DND-41 (cell line): Measurements from ENCODE around the gene SLC13A2.
"Not testable (repeated sequence)": the region's sequence is repeated elsewhere in the genome, so short reads cannot be mapped to it uniquely, and the experiment has no call there.

Source experiments
- ATAC-seq: fragments of 200-7000 bp; cut with Tn5 transposase; 3 replicates; pipeline ENCODE4 v1.9.1; 2021; ENCODE audit warnings: low read depth; ENCODE audit not compliant: insufficient read depth
- DNase-seq: peaks from one replicate; pipeline ENCODE4 v3.0.0-alpha.2; 2020
- H2AFZ ChIP-seq: 2 replicates; pipeline ENCODE4 v1.6.0; 2012; ENCODE audit warnings: low read depth, low read length
- H3K27ac ChIP-seq: 2 replicates; pipeline ENCODE4 v1.5.1; 2012; ENCODE audit warnings: low read length, inconsistent platforms
- H3K27me3 ChIP-seq: fragments of 200-600 bp; sonication (generic); 2 replicates; pipeline ENCODE4 v1.6.0; 2012; ENCODE audit warnings: low read length, mild to moderate bottlenecking, inconsistent platforms; ENCODE audit not compliant: insufficient read depth, poor library complexity
- H3K36me3 ChIP-seq: 2 replicates; pipeline ENCODE4 v1.5.1; 2012; ENCODE audit warnings: low read length, inconsistent platforms; ENCODE audit not compliant: insufficient read depth
- H3K4me1 ChIP-seq: 2 replicates; pipeline ENCODE4 v1.5.1; 2012; ENCODE audit warnings: mild to moderate bottlenecking, low read length; ENCODE audit not compliant: insufficient read depth
- H3K4me2 ChIP-seq: 2 replicates; pipeline ENCODE4 v1.6.0; 2012; ENCODE audit warnings: mild to moderate bottlenecking, moderate library complexity, low read length, inconsistent platforms; ENCODE audit not compliant: insufficient read depth
- H3K4me3 ChIP-seq, 2 experiments: fragments of 200-600 bp in 1 of 2; shearing (Covaris generic) in 1 of 2; 2 replicates each; pipeline ENCODE4 v1.5.1; 2012 to 2016; ENCODE audit warnings: inconsistent platforms in 2 of 2, low read length in 2 of 2, mild to moderate bottlenecking in 2 of 2, low read depth in 1 of 2, moderate library complexity in 1 of 2
- H3K79me2 ChIP-seq: 2 replicates; pipeline ENCODE4 v1.6.0; 2012; ENCODE audit warnings: low read length, inconsistent platforms; ENCODE audit not compliant: insufficient read depth
- H3K9ac ChIP-seq: 2 replicates; pipeline ENCODE4 v1.6.0; 2012; ENCODE audit warnings: low read depth, mild to moderate bottlenecking, inconsistent platforms, low read length, moderate library complexity
- H3K9me3 ChIP-seq: 2 replicates; pipeline ENCODE4 v1.5.1; 2012; ENCODE audit warnings: low read length, moderate library complexity, mild to moderate bottlenecking, inconsistent platforms; ENCODE audit not compliant: insufficient read depth, severe bottlenecking
- H4K20me1 ChIP-seq: 2 replicates; pipeline ENCODE4 v1.6.0; 2012; ENCODE audit warnings: low read length; ENCODE audit not compliant: insufficient read depth
- CTCF ChIP-seq: IDR thresholded peaks from 2 replicates; pipeline ENCODE4 v1.5.1; 2012; ENCODE audit warnings: borderline replicate concordance, low read length, moderate library complexity, mild to moderate bottlenecking; ENCODE audit not compliant: poor library complexity, severe bottlenecking; ENCODE audit errors: extremely low read depth
- EZH2 ChIP-seq: IDR thresholded peaks from 3 replicates; pipeline ENCODE4 v1.6.1; 2012; ENCODE audit warnings: borderline replicate concordance, low read depth, mild to moderate bottlenecking, moderate library complexity, low read length, inconsistent platforms; ENCODE audit not compliant: severe bottlenecking

Gene SLC13A2

GRCh38 chr17:28427371-28427770 lies 46.1 kb upstream of the SLC13A2 start:
- no peak overlapping the region for H2AFZ ChIP-seq
- ATAC-seq: no peak
- no peaks in the 10 kb centered on the region for H3K4me1 ChIP-seq
- H3K36me3 ChIP-seq: no peaks in the 10 kb centered on the region
- no peaks in the 10 kb centered on the region for H3K9me3 ChIP-seq
- no peak for TF ChIP-seq CTCF
- TF ChIP-seq EZH2: no peak
- peaks cover 2% of the 10 kb centered on the region; the same call in 1 of the 2 replicates for H4K20me1 ChIP-seq
- H3K4me2 ChIP-seq: no peak overlapping the region
- no peaks in the 10 kb centered on the region for H3K79me2 ChIP-seq
- H3K4me3 ChIP-seq: no peak overlapping the region
- H3K9ac ChIP-seq: no peak overlapping the region
- H3K27ac ChIP-seq: no peak overlapping the region
- no peak for DNase-seq
- peaks cover 3% of the 10 kb centered on the region for H3K27me3 ChIP-seq

- ATAC-seq, H3K27ac ChIP-seq, H3K4me2 ChIP-seq, H3K27me3 ChIP-seq, H4K20me1 ChIP-seq, H3K36me3 ChIP-seq, DNase-seq, H3K9me3 ChIP-seq, H3K4me3 ChIP-seq, H2AFZ ChIP-seq, H3K9ac ChIP-seq, H3K4me1 ChIP-seq, H3K79me2 ChIP-seq: not testable (repeated sequence)
Measured at GRCh38 chr17:28427982-28428381, 45.5 kb upstream of the SLC13A2 start.

GRCh38 chr17:28433721-28434120 lies 39.7 kb upstream of the SLC13A2 start:
- no peak for ATAC-seq
- Histone ChIP-seq H3K4me1 (no peaks in the 10 kb centered on the region), H3K9ac (no peak overlapping the region), H3K36me3 (no peaks in the 10 kb centered on the region), H2AFZ (no peak overlapping the region), H3K9me3 (no peaks in the 10 kb centered on the region), H3K4me3 (no peak overlapping the region), H3K4me2 (no peak overlapping the region), H3K79me2 (no peaks in the 10 kb centered on the region), H3K27ac (no peak overlapping the region), H3K27me3 (peaks cover 4% of the 10 kb centered on the region), H4K20me1 (no peaks in the 10 kb centered on the region)
- DNase-seq: no peak
- TF ChIP-seq EZH2: no peak
- TF ChIP-seq CTCF: no peak

GRCh38 chr17:28434326-28434725 lies 39.1 kb upstream of the SLC13A2 start:
- H3K79me2 ChIP-seq, DNase-seq, H4K20me1 ChIP-seq, H3K36me3 ChIP-seq, H3K27ac ChIP-seq, ATAC-seq, H3K4me1 ChIP-seq, H3K9ac ChIP-seq, H2AFZ ChIP-seq, H3K27me3 ChIP-seq, H3K4me3 ChIP-seq, H3K9me3 ChIP-seq, H3K4me2 ChIP-seq: not testable (repeated sequence)
